NCI-H1092 (cell line): Measurements from ENCODE around the gene SYTL3.

Experiments used
- DNase-seq: peaks from one replicate; lab custom pipeline; 2025; lab: John Stamatoyannopoulos, UW

SYTL3 gene

GRCh38 chr6:158722176-158722729, 72.4 kb downstream of the SYTL3 start:
- no peak for DNase-seq

- no peak for DNase-seq
Observed at GRCh38 chr6:158725704-158726103, 75.8 kb downstream of the SYTL3 start.

GRCh38 chr6:158729906-158730540, 80.2 kb downstream of the SYTL3 start:
- no peak for DNase-seq

DNA sequence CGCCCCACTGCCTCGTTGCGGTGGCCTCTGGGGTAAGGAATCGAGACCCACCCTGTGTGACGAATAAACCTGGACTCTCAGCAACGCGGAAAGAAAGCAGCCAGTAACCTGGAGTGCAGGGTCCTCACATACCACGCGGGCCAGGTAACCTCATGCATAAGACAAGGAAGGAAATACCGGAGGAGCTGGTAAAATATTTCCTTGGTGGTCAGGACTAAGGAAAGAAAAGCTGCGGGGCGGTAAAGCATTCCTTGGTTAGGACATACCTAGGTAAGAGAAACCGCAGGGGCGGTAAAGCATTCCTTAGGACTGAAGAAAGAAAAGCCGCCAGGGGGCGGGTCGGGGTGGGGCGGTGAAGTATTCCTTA, 80.7 kb downstream of the SYTL3 start:
- no peak for DNase-seq

DNA sequence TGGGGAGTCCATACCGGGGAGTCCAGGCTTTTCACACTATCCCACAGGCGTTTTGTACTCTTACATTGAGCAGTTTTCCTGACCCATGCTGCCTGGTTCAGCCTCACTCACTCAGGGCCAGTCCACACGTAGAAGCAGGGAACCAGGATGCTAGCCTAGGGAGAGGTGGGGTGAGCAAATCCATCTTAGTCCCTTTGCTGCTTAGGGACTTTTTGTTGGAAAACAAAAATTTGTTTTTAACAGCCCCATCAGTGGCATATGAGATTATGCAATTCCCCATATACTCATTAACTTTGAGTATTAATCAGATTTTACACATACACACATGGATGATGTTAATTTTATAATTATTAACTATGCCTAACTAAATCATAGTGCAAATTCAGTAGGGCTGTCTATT, 85.2 kb downstream of the SYTL3 start:
- DNase-seq = no peak

- no peak for DNase-seq
Observed at GRCh38 chr6:158737082-158737709, 87.3 kb downstream of the SYTL3 start.

DNA sequence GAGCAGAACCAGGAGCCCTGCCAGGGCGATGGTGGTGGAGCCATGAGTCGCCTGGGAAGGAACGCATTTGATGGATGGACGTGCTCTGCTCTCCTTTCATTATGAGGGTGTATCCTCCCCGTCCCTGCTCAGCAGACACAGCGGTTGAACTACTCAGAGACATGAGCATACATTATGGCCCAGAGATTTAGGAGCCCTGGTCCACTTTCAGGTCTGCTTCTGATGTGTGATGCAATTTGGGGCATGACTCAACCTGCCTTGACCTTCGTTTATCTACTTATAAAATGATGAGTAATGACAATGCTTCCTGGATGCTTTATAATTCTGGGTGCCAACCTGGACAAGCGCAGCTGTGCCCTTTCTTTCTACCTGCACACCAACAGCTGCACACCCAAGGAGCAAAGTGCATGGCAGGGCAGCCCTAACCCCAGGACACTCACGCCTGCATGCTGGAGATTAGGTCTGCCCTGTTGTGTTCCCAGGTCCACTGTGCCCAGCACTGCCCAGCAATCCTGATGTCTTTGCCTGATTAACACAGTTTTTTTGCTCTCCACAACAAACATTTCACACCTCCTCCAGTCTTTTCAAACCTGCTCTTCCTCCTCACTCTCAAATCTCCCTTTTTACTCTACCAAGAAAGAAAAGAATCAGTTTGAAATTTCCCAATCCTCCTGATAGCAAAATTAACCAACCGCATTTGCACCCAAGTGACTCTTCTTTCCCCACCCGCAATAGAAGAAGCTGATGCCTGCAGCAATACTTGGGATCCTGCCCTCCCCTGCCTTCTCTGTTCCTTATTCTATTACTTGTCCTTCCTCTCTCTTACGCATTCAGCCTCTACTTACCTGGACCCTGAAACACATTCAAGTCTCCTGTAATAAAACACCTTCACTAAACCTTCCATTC, 88.1 kb downstream of the SYTL3 start:
- DNase-seq = no peak

DNA sequence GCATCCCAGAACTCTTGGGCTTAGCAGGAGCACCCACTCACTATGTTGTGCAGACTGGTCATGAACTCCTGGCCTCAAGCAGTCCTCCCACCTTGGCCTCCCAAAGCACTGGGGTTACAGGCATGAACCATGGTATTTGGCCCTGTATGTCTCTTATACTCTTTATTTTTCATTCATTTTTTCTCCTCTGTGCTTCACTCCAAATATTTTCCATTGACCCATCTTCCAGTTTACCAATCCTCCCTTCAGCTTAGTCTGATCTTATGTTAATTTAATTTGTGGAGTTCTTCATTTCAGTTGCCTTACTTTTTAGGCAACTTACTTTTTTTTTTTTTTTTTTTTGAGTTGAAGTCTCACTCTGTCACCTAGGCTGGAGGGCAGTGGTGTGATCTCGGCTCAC, 89.8 kb downstream of the SYTL3 start:
- DNase-seq = no peak

DNA sequence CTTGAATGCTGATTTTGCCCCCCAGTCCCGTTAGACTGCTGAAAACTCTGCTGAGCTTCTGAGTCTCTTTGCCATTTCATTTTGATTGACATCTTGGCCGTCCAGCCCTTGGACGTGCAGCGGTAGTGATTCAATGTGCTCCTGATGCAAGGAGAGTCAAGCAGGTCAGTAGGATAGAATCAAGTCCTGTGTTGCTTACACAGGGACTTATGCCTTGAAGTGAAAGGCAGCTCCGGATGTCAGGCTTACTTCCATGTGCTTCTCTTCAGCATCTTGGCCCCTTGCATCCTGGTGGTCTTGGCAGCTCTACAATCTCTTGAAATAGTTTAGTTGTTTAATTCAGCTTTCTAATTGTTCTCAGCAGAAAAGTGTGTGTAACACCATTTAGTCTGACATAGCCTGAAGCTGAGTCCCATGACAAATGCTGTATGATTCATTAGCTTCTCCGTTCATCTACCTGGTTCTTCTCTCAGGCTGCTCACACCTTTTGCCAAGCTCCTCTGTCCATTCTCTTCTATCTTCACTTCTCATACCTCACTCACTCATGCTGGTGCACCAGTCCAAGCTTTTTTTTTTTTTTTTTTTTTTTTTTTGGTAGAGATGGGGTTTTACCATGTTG, 93.3 kb downstream of the SYTL3 start:
- no peak for DNase-seq

GRCh38 chr6:158744986-158745430, 95.2 kb downstream of the SYTL3 start:
- no peak for DNase-seq

DNA sequence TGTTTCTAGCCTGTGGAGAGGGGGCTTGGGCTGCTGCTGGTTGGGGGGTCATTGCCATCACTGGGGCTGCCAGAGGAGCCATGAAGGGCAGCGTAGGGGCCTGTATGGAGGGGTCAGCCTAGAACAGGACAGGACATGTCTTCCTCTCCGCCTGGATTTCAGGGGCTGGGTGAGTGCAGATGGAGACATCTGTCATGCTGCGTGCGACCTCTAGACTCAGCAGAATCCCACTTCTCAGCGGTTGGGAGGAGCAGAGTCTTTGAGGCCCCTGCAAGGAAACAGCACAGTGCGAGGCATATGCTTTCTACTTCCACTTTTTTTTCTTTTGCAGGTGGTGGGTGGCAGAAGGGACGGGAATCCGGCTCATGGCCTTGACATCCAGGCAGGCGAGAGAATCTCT, 101.4 kb downstream of the SYTL3 start:
- no peak for DNase-seq

DNA sequence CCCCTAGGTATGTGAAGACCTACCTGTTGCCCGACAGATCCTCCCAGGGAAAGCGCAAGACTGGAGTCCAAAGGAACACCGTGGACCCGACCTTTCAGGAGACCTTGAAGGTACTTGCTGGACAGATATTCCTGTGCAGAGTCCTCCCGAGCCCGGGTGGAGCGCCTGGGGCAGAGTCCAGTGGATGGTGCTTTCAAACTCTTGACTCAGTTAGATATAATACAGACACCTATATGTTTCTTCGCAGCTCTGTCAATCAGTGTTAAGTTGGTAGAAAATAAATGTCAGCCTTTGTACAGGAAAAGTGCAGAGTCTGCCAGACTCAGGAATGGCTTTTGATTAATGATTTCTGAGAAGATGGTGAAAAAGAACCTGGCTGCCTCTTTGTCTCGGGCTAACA, 102.1 kb downstream of the SYTL3 start:
- DNase-seq = no peak

DNA sequence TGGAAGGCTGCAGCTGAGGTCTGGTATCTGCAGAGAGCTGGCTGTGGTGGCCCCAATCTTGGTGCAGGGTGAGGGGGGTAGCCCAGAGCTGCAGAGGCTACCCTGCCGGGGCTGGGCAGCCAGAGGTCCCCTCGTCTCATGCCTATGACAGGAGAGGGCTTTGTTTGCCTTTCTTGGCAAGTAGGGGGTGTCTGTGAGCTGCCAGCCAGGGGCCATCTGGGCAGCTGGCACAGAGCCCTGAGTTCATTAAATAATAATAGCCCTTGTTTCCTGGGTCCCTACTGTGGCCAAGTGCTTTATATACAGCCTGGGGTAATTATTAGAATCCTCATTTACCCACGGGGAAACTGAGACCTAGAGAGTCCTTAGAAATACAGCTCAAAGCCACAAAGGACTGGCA, 102.8 kb downstream of the SYTL3 start:
- peak; percentile 89 for DNase-seq

- no peak for DNase-seq
Observed at GRCh38 chr6:158753811-158754210, 104.0 kb downstream of the SYTL3 start.

DNA sequence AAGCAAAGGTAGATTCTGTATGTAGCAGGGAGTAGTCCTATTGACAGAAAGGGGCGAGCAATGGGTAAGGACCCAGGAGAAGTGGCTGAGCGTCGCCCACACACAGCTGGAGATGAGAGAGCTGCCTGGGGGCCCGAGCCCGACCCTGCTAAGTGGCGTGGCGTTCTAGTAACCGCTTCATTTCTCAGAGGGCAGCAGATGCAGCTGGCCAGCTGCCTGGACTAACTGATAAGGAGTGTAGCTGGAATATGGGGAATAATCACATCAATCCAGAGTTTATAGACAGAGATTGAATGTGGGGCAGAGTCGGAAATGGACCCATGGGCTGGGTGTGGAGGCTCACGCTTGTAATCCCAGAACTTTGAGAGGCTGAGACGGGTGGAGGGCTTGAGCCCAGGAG, 104.9 kb downstream of the SYTL3 start:
- DNase-seq = peak; percentile 61

DNA sequence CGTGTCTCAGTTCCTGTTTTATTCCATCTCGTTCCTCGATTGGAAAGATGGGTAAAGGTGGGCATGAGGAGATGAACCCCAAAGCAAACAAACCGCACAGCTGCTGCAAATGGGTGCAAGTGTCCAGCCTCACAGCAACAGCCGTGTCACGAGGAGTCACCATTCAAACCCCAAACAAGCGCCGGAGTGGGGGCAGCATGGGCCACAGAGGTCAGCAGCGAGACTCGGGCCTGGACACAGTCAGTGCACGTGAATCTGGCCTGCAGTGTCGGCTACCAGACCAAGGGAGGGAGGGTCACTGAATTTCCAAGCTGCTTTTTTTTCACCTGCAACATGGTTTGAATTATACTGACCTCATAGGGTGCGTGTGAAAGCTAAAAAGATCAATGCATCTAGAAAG, 105.8 kb downstream of the SYTL3 start:
- no peak for DNase-seq

DNA sequence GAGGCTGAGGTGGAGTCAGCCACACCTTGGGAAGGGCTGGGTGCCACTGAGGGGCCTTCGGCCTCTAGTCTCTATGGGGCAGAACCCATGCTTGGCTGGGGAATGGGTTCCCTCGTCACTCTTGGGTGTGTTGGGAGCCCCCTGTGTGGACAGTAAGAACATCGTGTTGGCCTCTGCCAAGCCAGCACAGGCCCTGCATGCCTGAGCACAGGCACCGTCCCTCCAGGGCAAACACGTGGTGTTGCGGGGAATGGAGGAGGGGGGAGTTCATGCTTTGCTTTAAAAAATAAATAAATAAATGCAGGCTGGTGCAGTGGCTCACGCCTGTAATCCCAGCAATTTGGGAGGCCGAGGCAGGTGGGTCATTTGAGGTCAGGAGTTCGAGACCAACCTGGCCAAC, 106.3 kb downstream of the SYTL3 start:
- no peak for DNase-seq

GRCh38 chr6:158756977-158757752, 107.3 kb downstream of the SYTL3 start:
- DNase-seq = no peak

DNA sequence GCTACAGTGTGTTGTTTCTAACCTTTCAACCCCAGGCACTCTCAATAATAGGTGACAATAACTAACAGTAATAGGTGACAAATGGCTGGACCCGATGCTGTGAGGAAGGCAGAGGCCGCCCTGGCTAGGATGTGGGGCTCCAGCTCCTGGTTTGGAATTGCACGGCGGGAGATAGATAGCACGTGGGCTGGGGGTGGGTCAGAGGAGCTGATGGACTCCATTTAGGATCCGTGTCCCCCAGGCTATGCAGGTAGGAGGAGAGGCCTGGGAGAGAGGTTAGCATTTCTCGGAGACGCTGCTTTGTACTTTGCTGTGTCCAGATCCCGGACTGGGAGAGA, 107.9 kb downstream of the SYTL3 start:
- no peak for DNase-seq

DNA sequence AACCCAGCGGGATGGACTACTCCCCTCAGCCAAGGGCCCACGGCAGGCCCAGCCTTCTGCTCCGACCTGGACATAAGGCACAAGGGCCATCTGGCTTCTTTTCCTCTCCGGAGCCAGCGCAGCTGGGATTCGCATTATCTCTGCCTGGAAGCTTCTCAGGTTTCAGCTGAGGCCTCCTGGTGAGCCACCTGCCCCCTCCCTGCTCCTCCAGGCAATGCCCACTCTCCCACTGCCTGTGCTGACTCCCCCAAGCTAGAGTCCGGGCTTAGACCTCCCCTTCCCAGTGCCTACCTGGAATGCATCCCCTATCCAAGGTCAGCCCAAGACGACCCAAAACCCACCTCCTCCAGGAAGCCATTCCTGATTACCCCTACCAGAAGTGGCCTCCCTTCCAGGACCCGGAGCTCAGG, 108.6 kb downstream of the SYTL3 start:
- peak; percentile 96 for DNase-seq

DNA sequence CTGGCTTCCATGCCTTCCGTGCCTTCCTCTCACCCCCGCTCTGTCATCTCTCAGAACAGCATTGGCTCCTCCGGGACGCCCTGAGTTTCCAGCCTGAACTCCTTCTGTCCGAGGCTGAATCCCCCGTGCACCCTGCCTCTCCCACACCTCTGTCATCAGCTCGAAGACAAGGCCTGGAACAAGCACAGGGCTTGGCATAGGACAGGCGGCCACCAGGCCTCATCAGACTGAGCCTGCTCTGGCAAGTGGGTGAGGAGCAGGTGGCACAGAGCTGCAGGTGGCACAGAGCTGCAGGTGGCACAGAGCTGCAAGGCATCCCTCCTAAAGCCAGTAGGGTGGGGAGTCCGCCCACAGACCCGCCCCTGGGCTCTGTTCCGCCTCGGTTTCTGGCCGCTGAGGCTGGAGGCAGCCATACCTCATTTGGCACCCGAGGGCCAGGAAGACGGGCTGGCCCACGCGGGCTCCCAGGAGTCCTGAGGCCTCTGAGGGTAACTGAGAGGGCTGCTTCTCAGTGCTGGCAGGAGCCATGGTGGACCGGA, 109.2 kb downstream of the SYTL3 start:
- DNase-seq = peak; percentile 62
